Measurements from ENCODE around the gene BCO2.

Gene BCO2

DNA sequence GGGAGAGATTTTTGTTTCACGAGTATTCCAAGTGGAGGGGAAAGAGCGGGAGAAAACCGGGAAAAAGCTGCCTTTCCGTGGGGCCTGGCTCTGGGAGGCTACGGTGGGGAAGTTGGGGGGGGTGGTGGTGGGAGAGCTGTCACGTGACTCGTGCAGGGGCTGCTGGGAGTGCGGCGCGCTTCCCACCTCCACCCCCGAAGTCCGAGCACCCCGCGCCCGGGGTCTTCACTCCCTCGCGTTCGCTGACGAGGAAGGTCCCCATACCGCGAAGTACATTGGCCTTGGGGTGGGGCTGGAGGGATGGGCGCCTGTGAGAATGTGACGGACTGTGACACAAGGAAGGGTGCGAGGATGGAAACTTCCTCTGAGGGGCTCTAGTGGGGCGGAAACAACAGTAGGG lies 8.2 kb upstream of the BCO2 start, which contains the start of gene TEX12:
Gene TEX12, plus strand, starts transcription at position 228 of the 400 bp plus-strand sequence. CDS start 1,897 bp downstream, outside the sequence.
- TF ChIP-seq REST (IDR thresholded peaks at IDR 0.05; ENCODE audit: insufficient read depth in 1 of 2, low read depth in 2 of 2, low read length in 2 of 2) (no peak), FOXP2 (optimal IDR thresholded peaks at IDR 0.05; ENCODE audit: borderline replicate concordance, extremely low read depth, extremely low read length, insufficient read depth) (no peak), POLR2AphosphoS5 (IDR thresholded peaks at IDR 0.05; ENCODE audit: low read depth, low read length) (no peak), TAF1 (IDR thresholded peaks at IDR 0.05; ENCODE audit: borderline replicate concordance, insufficient read depth, low read length) (no peak), SIN3A (IDR thresholded peaks at IDR 0.05; ENCODE audit: borderline replicate concordance, insufficient read depth, low read length) (no peak)

- TF ChIP-seq TAF1 (IDR thresholded peaks at IDR 0.05; ENCODE audit: borderline replicate concordance, insufficient read depth, low read length): no peak
- no peak for TF ChIP-seq SIN3A (IDR thresholded peaks at IDR 0.05; ENCODE audit: borderline replicate concordance, insufficient read depth, low read length)
- TF ChIP-seq POLR2AphosphoS5 (IDR thresholded peaks at IDR 0.05; ENCODE audit: low read depth, low read length): no peak
- no peak for TF ChIP-seq REST (IDR thresholded peaks at IDR 0.05; ENCODE audit: insufficient read depth in 1 of 2, low read depth in 2 of 2, low read length in 2 of 2)
- no peak for TF ChIP-seq FOXP2 (optimal IDR thresholded peaks at IDR 0.05; ENCODE audit: borderline replicate concordance, extremely low read depth, extremely low read length, insufficient read depth)
Measured at GRCh38 chr11:112172362-112172994, 2.8 kb upstream of the BCO2 start.

DNA sequence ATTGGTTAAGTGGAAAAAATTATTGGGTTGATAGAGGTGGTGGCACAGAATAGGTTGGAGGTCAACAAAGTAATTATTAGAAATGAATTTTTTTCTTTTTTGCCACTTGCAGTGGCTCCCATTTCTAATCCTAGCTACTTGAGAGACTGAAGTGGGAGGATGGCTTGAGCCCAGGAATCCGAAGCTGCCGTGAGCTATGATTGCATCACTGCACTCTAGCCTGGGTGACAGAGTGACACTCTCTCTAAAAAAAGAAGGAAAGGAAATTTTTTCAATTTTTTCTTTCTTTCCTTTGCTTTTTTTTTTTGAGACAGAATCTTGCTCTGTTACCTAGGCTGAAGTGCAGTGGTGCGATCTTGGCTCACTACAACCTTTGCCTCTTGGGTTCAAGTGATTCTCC lies 2.2 kb upstream of the BCO2 start:
- TF ChIP-seq SIN3A (IDR thresholded peaks at IDR 0.05; ENCODE audit: borderline replicate concordance, insufficient read depth, low read length) (no peak), POLR2AphosphoS5 (IDR thresholded peaks at IDR 0.05; ENCODE audit: low read depth, low read length) (no peak), REST (IDR thresholded peaks at IDR 0.05; ENCODE audit: insufficient read depth in 1 of 2, low read depth in 2 of 2, low read length in 2 of 2) (no peak), TAF1 (IDR thresholded peaks at IDR 0.05; ENCODE audit: borderline replicate concordance, insufficient read depth, low read length) (no peak), FOXP2 (optimal IDR thresholded peaks at IDR 0.05; ENCODE audit: borderline replicate concordance, extremely low read depth, extremely low read length, insufficient read depth) (no peak)

- TF ChIP-seq SIN3A (IDR thresholded peaks at IDR 0.05; ENCODE audit: borderline replicate concordance, insufficient read depth, low read length) (no peak), POLR2AphosphoS5 (IDR thresholded peaks at IDR 0.05; ENCODE audit: low read depth, low read length) (no peak), REST (IDR thresholded peaks at IDR 0.05; ENCODE audit: insufficient read depth in 1 of 2, low read depth in 2 of 2, low read length in 2 of 2) (no peak), TAF1 (IDR thresholded peaks at IDR 0.05; ENCODE audit: borderline replicate concordance, insufficient read depth, low read length) (no peak), FOXP2 (optimal IDR thresholded peaks at IDR 0.05; ENCODE audit: borderline replicate concordance, extremely low read depth, extremely low read length, insufficient read depth) (no peak)
Measured at GRCh38 chr11:112175599-112175952, 264 bp downstream of the BCO2 start.

All from PFSK-1 (cell line).